DND-41 (cell line): ENCODE data around the gene CERK.

Experiments used
- ATAC-seq: fragments of 200-7000 bp; cut with Tn5 transposase; 3 replicates; pipeline ENCODE4 v1.9.1; 2021; ENCODE audit warnings: low read depth; ENCODE audit not compliant: insufficient read depth
- DNase-seq: peaks from one replicate; pipeline ENCODE4 v3.0.0-alpha.2; 2020
- H2AFZ ChIP-seq: 2 replicates; pipeline ENCODE4 v1.6.0; 2012; ENCODE audit warnings: low read depth, low read length
- H3K27ac ChIP-seq: 2 replicates; pipeline ENCODE4 v1.5.1; 2012; ENCODE audit warnings: low read length, inconsistent platforms
- H3K27me3 ChIP-seq: fragments of 200-600 bp; sonication (generic); 2 replicates; pipeline ENCODE4 v1.6.0; 2012; ENCODE audit warnings: low read length, mild to moderate bottlenecking, inconsistent platforms; ENCODE audit not compliant: insufficient read depth, poor library complexity
- H3K36me3 ChIP-seq: 2 replicates; pipeline ENCODE4 v1.5.1; 2012; ENCODE audit warnings: low read length, inconsistent platforms; ENCODE audit not compliant: insufficient read depth
- H3K4me1 ChIP-seq: 2 replicates; pipeline ENCODE4 v1.5.1; 2012; ENCODE audit warnings: mild to moderate bottlenecking, low read length; ENCODE audit not compliant: insufficient read depth
- H3K4me2 ChIP-seq: 2 replicates; pipeline ENCODE4 v1.6.0; 2012; ENCODE audit warnings: mild to moderate bottlenecking, moderate library complexity, low read length, inconsistent platforms; ENCODE audit not compliant: insufficient read depth
- H3K4me3 ChIP-seq, 2 experiments: fragments of 200-600 bp in 1 of 2; shearing (Covaris generic) in 1 of 2; 2 replicates each; pipeline ENCODE4 v1.5.1; 2012 to 2016; ENCODE audit warnings: inconsistent platforms in 2 of 2, low read length in 2 of 2, mild to moderate bottlenecking in 2 of 2, low read depth in 1 of 2, moderate library complexity in 1 of 2
- H3K79me2 ChIP-seq: 2 replicates; pipeline ENCODE4 v1.6.0; 2012; ENCODE audit warnings: low read length, inconsistent platforms; ENCODE audit not compliant: insufficient read depth
- H3K9ac ChIP-seq: 2 replicates; pipeline ENCODE4 v1.6.0; 2012; ENCODE audit warnings: low read depth, mild to moderate bottlenecking, inconsistent platforms, low read length, moderate library complexity
- H3K9me3 ChIP-seq: 2 replicates; pipeline ENCODE4 v1.5.1; 2012; ENCODE audit warnings: low read length, moderate library complexity, mild to moderate bottlenecking, inconsistent platforms; ENCODE audit not compliant: insufficient read depth, severe bottlenecking
- H4K20me1 ChIP-seq: 2 replicates; pipeline ENCODE4 v1.6.0; 2012; ENCODE audit warnings: low read length; ENCODE audit not compliant: insufficient read depth
- CTCF ChIP-seq: IDR thresholded peaks from 2 replicates; pipeline ENCODE4 v1.5.1; 2012; ENCODE audit warnings: borderline replicate concordance, low read length, moderate library complexity, mild to moderate bottlenecking; ENCODE audit not compliant: poor library complexity, severe bottlenecking; ENCODE audit errors: extremely low read depth
- EZH2 ChIP-seq: IDR thresholded peaks from 3 replicates; pipeline ENCODE4 v1.6.1; 2012; ENCODE audit warnings: borderline replicate concordance, low read depth, mild to moderate bottlenecking, moderate library complexity, low read length, inconsistent platforms; ENCODE audit not compliant: severe bottlenecking

Gene CERK

DNA sequence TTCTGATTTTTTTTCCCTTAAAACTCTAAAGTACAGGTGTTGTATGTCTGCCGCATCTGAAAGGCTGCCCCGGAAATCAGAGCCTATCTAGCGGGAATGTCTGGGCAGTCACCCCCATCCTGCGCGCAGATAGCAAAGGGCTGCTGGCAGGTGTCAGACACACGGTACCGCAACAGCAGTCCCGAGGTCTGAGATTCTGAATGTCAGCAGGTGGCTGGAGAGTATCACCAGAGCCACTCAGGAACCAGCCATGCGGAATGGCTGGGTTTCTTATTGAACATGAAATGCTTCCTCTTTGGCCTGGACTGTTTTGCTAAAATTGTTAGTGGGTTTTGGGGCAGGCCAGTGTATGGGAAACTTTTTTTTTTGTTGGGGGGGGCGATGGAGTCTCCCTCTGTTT, 53.3 kb downstream of the CERK start:
- H3K4me3 ChIP-seq = no peak overlapping the region
- no peak overlapping the region for H3K4me2 ChIP-seq
- no peak for DNase-seq

DNA sequence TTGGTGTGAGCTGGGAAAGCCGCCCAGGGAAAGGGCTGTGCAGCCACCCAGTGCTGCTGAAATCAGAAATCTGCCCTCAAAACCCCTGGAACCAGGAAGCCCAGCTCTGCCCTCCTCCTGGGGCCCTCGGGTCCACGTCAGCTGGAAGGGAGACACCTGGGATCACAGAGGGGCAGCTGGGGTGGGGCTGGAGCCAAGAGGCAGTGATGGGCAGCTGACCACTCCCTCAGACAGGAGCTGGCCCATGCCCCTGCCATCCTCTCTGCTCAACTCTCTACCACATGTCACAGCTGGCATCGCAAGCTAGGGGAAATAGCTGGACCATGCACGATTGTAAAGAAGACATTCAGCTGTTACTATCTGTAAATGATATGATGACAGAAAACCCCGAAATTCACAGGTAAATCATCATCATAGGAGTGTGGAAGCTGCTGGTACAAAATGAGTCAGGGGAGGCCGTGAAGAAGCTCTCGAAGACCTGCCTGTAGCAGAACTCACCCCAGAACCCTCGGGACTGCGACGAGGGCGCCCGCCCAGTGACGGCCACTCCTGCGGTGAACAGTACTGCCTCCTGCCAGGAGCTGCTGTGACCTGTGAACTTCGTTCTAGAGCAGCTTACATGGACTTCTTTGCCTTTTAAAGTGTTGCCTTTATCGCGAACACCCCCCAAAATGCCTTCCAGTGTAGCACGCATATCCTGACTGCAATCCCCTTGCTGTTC, 55.9 kb downstream of the CERK start:
- H2AFZ ChIP-seq = no peak overlapping the region
- ATAC-seq (no peak), DNase-seq (no peak)
- H3K36me3 ChIP-seq = peaks cover 60% of the 10 kb centered on the region
- no peaks in the 10 kb centered on the region for H3K27me3 ChIP-seq
- no peak overlapping the region for H3K4me3 ChIP-seq
- no peaks in the 10 kb centered on the region for H3K9me3 ChIP-seq
- peak overlapping the region; percentile 16; the same call in 1 of the 2 replicates for H3K27ac ChIP-seq
- H3K4me2 ChIP-seq = no peak overlapping the region
- H3K9ac ChIP-seq = no peak overlapping the region
- H3K4me1 ChIP-seq = no peaks in the 10 kb centered on the region
- H4K20me1 ChIP-seq = peaks cover 8% of the 10 kb centered on the region; the same call in 1 of the 2 replicates
- H3K79me2 ChIP-seq = no peaks in the 10 kb centered on the region
- no peak for TF ChIP-seq CTCF
- no peak for TF ChIP-seq EZH2

More for the DNA sequence above, 53.3 kb downstream of the CERK start:
- Histone ChIP-seq H3K9ac (no peak overlapping the region), H4K20me1 (peaks cover 7% of the 10 kb centered on the region; the same call in 1 of the 2 replicates), H2AFZ (no peak overlapping the region), H3K4me1 (no peaks in the 10 kb centered on the region), H3K9me3 (no peaks in the 10 kb centered on the region), H3K27me3 (no peaks in the 10 kb centered on the region), H3K79me2 (no peaks in the 10 kb centered on the region), H3K27ac (no peak overlapping the region), H3K36me3 (peaks cover 65% of the 10 kb centered on the region)
- TF ChIP-seq EZH2 (no peak), CTCF (no peak)
- ATAC-seq = no peak

GRCh38 chr22:46681010-46681409, 57.0 kb downstream of the CERK start:
- Histone ChIP-seq H3K9me3 (no peaks in the 10 kb centered on the region), H3K27ac (no peak overlapping the region), H3K4me2 (no peak overlapping the region), H3K4me1 (no peaks in the 10 kb centered on the region), H3K27me3 (no peaks in the 10 kb centered on the region), H3K9ac (no peak overlapping the region), H3K36me3 (peaks cover 62% of the 10 kb centered on the region), H3K79me2 (no peaks in the 10 kb centered on the region; the same call in 1 of the 2 replicates), H3K4me3 (no peak overlapping the region), H2AFZ (no peak overlapping the region), H4K20me1 (peaks cover 16% of the 10 kb centered on the region; the same call in 1 of the 2 replicates)
- ATAC-seq (peak; percentile 64), DNase-seq (peak; percentile 37)
- TF ChIP-seq EZH2 = no peak
- peak; percentile 62 for TF ChIP-seq CTCF
